WTC11 (cell line): ENCODE data around the gene SORCS1.

Experiments used
- CTCF ChIP-seq: fragments of 200-600 bp; IDR thresholded peaks from 2 replicates; pipeline ENCODE4 v1.8.0; 2022; ENCODE audit warnings: antibody characterized with exemption
- FOXP4 ChIP-seq: sonication (generic); formaldehyde crosslinking; IDR thresholded peaks from 2 replicates; pipeline ENCODE4 v1.8.0; 2022; ENCODE audit warnings: mild to moderate bottlenecking, missing genetic modification reagents
- HMGXB4 ChIP-seq: sonication (generic); formaldehyde crosslinking; IDR thresholded peaks from 2 replicates; pipeline ENCODE4 v1.8.1; 2023; ENCODE audit warnings: mild to moderate bottlenecking, moderate library complexity, missing genetic modification reagents
- JAZF1 ChIP-seq: fragments of 250-450 bp; sonication (Bioruptor Pico); IDR thresholded peaks from 2 replicates; pipeline ENCODE4 v1.9.0; 2021; ENCODE audit warnings: moderate library complexity, mild to moderate bottlenecking, inconsistent platforms
- MAX ChIP-seq: sonication (generic); formaldehyde crosslinking; IDR thresholded peaks from 2 replicates; pipeline ENCODE4 v1.8.0; 2022; ENCODE audit warnings: mild to moderate bottlenecking, missing genetic modification reagents
- NFATC4 ChIP-seq: fragments of 250-450 bp; sonication (Bioruptor Pico); IDR thresholded peaks from 2 replicates; pipeline ENCODE4 v1.9.0; 2021; ENCODE audit warnings: mild to moderate bottlenecking
- SP1 ChIP-seq: sonication (generic); formaldehyde crosslinking; conservative IDR thresholded peaks from 2 replicates; pipeline ENCODE4 v1.8.1; 2022; ENCODE audit warnings: missing genetic modification reagents
- TEAD4 ChIP-seq: sonication (generic); formaldehyde crosslinking; IDR thresholded peaks from 2 replicates; pipeline ENCODE4 v1.8.0; 2022; ENCODE audit warnings: mild to moderate bottlenecking, missing genetic modification reagents
- USF1 ChIP-seq: sonication (generic); formaldehyde crosslinking; IDR thresholded peaks from 2 replicates; pipeline ENCODE4 v1.8.0; 2022; ENCODE audit warnings: mild to moderate bottlenecking, missing genetic modification reagents
- USF2 ChIP-seq: sonication (generic); formaldehyde crosslinking; IDR thresholded peaks from 2 replicates; pipeline ENCODE4 v1.8.1; 2023; ENCODE audit warnings: mild to moderate bottlenecking, missing genetic modification reagents, moderate library complexity
- ZNF138 ChIP-seq: sonication (generic); formaldehyde crosslinking; conservative IDR thresholded peaks from 2 replicates; pipeline ENCODE4 v1.8.1; 2022; ENCODE audit warnings: mild to moderate bottlenecking, moderate library complexity, missing genetic modification reagents
- ZNF396 ChIP-seq: fragments of 250-450 bp; sonication (Bioruptor Pico); IDR thresholded peaks from 2 replicates; pipeline ENCODE4 v1.8.0; 2021; ENCODE audit warnings: mild to moderate bottlenecking, moderate library complexity, borderline replicate concordance

- TF ChIP-seq CTCF (no peak), MAX (CRISPR knock-in tag) (no peak), ZNF396 (CRISPR knock-in tag) (no peak), FOXP4 (CRISPR knock-in tag) (no peak), SP1 (CRISPR knock-in tag) (no peak), TEAD4 (CRISPR knock-in tag) (no peak), JAZF1 (CRISPR knock-in tag) (no peak), USF2 (CRISPR knock-in tag) (no peak), ZNF138 (CRISPR knock-in tag) (no peak), NFATC4 (CRISPR knock-in tag) (no peak), HMGXB4 (CRISPR knock-in tag) (no peak), USF1 (CRISPR knock-in tag) (no peak)
Measured at GRCh38 chr10:106836933-106837663, 327.4 kb downstream of the SORCS1 start.
